Mesendoderm (in vitro differentiated cells): Measurements from ENCODE around the gene POU3F2.

Experiments used
- DNase-seq: peaks from one replicate; pipeline ENCODE4 v3.0.0; 2013
- H2AK5ac ChIP-seq: 2 replicates; pipeline ENCODE4 v1.6.1; 2013; ENCODE audit warnings: low read length, inconsistent platforms
- H2BK120ac ChIP-seq: 2 replicates; pipeline ENCODE4 v1.6.1; 2013; ENCODE audit warnings: low read depth, mild to moderate bottlenecking, low read length, moderate library complexity, mixed read lengths
- H2BK15ac ChIP-seq: replicated peaks from 2 replicates; pipeline ENCODE4 v1.6.1; 2013; ENCODE audit warnings: low read depth, mild to moderate bottlenecking, moderate library complexity
- H2BK5ac ChIP-seq: 2 replicates; pipeline ENCODE4 v1.6.1; 2013; ENCODE audit warnings: low read length, inconsistent platforms
- H3K18ac ChIP-seq: 2 replicates; pipeline ENCODE4 v1.6.1; 2013; ENCODE audit warnings: mild to moderate bottlenecking, low read length, mixed read lengths
- H3K23ac ChIP-seq: one replicate; pipeline ENCODE4 v1.6.1; 2013; ENCODE audit warnings: low read length
- H3K27ac ChIP-seq: 2 replicates; pipeline ENCODE4 v1.5.1; 2013; ENCODE audit warnings: low read depth, mild to moderate bottlenecking, inconsistent platforms, low read length, moderate library complexity
- H3K27me3 ChIP-seq: 2 replicates; pipeline ENCODE4 v1.6.1; 2013; ENCODE audit warnings: low read length, control low read depth, mild to moderate bottlenecking, inconsistent platforms; ENCODE audit not compliant: insufficient read depth, poor library complexity
- H3K36me3 ChIP-seq: 2 replicates; pipeline ENCODE4 v1.6.1; 2013; ENCODE audit warnings: low read length, inconsistent platforms; ENCODE audit not compliant: control insufficient read depth, insufficient read depth
- H3K4ac ChIP-seq: one replicate; pipeline ENCODE4 v1.6.1; 2013; ENCODE audit warnings: low read depth, mild to moderate bottlenecking, low read length, moderate library complexity
- H3K4me1 ChIP-seq: 2 replicates; pipeline ENCODE4 v1.6.1; 2013; ENCODE audit warnings: low read depth, low read length, inconsistent platforms; ENCODE audit not compliant: control insufficient read depth
- H3K4me2 ChIP-seq: 2 replicates; pipeline ENCODE4 v1.6.1; 2013; ENCODE audit warnings: low read length
- H3K4me3 ChIP-seq: 2 replicates; pipeline ENCODE4 v1.5.1; 2013; ENCODE audit warnings: mild to moderate bottlenecking, low read length
- H3K56ac ChIP-seq: one replicate; pipeline ENCODE4 v1.6.1; 2013; ENCODE audit warnings: low read length
- H3K79me1 ChIP-seq: 2 replicates; pipeline ENCODE4 v1.6.1; 2013; ENCODE audit warnings: low read length, inconsistent platforms
- H3K79me2 ChIP-seq: 2 replicates; pipeline ENCODE4 v1.6.1; 2013; ENCODE audit warnings: mild to moderate bottlenecking, low read length; ENCODE audit not compliant: control insufficient read depth, insufficient read depth
- H3K9ac ChIP-seq: 2 replicates; pipeline ENCODE4 v1.6.1; 2013; ENCODE audit warnings: low read length, inconsistent platforms
- H4K5ac ChIP-seq: one replicate; pipeline ENCODE4 v1.6.1; 2013; ENCODE audit warnings: low read length
- H4K8ac ChIP-seq: one replicate; pipeline ENCODE4 v1.6.1; 2013; ENCODE audit warnings: low read depth, mild to moderate bottlenecking, control low read depth, low read length, moderate library complexity
- WGBS: extraction: QIAGEN DNeasy Blood & Tissue Kit; methylation state at CpG from one replicate; pipeline ENCODE4 v1.1.7; 2013; ENCODE audit warnings: low lambda C conversion rate, missing lambda C conversion rate; ENCODE audit not compliant: insufficient coverage; ENCODE audit errors: extremely low coverage; 5-methylcytosine and 5-hydroxymethylcytosine counted together

The POU3F2 gene

DNA sequence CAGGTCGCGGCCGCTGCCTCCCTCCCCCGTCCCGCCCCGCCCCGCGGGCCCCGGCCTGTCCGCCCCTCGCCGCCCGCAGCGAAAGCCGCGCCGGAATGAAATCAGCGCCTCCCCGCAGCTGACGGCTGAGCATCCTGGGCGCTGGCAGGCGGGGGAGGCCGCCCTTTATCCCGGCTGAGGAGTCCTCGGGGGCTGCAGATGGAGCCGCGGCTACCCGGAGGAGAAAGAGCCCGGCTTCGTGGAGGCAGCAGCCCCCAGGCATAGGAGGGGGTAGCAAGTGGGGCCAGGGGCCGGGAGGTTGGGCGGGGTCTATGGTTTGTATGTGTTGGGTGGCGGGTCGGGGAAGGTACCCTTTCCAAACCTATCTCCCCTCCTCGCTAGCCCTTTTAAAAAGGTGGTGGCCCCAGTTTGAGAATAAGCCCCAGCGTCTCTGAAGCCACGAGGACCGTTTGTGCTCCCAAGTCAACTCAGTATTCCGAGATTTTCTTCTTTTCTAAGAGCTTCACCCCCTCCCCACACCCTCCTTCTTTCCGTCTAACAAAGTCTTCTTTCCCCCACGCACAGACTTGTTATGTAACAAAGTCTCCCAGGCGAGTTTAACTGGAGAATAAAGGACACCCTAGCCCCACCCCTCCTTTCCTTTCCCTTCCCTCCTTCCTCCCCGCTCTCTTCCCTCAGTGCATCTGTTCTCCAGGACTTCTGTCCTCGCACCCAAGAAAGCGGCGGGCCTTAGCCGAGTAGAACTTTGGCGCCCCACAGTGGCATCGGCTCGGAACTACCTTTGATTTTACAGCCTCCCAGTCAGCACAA lies 11.0 kb downstream of the POU3F2 start:
- no peaks in the 10 kb centered on the region for H3K4me1 ChIP-seq
- H3K36me3 ChIP-seq = no peaks in the 10 kb centered on the region
- no peak overlapping the region for H4K5ac ChIP-seq
- no peaks in the 10 kb centered on the region for H3K79me1 ChIP-seq
- H3K79me2 ChIP-seq = no peaks in the 10 kb centered on the region
- H3K27ac ChIP-seq = no peak overlapping the region
- H3K4me3 ChIP-seq = no peak overlapping the region
- H3K56ac ChIP-seq = no peak overlapping the region
- no peak overlapping the region for H3K4ac ChIP-seq
- no peak overlapping the region for H3K9ac ChIP-seq
- H3K18ac ChIP-seq = no peak overlapping the region
- WGBS = no CpG with 5 or more reads among the region's 50 CpGs
- H3K27me3 ChIP-seq = peaks cover 32% of the 10 kb centered on the region
- no peak overlapping the region for H2BK5ac ChIP-seq
- no peak overlapping the region for H2BK120ac ChIP-seq
- no peak overlapping the region for H2BK15ac ChIP-seq
- H3K4me2 ChIP-seq = peak overlapping the region; percentile 56
- peak; percentile 93 for DNase-seq
- no peak overlapping the region for H4K8ac ChIP-seq
- H3K23ac ChIP-seq = no peak overlapping the region
- H2AK5ac ChIP-seq = no peak overlapping the region

- H3K4me1 ChIP-seq = no peaks in the 10 kb centered on the region
- H2BK5ac ChIP-seq = no peak overlapping the region
- peaks cover 30% of the 10 kb centered on the region for H3K27me3 ChIP-seq
- H3K23ac ChIP-seq = no peak overlapping the region
- no peak for DNase-seq
- no peak overlapping the region for H2BK15ac ChIP-seq
- H3K9ac ChIP-seq = no peak overlapping the region
- no peaks in the 10 kb centered on the region for H3K79me1 ChIP-seq
- no peaks in the 10 kb centered on the region for H3K36me3 ChIP-seq
- H2BK120ac ChIP-seq = no peak overlapping the region
- H3K4me2 ChIP-seq = no peak overlapping the region
- no CpG with 5 or more reads among the region's 3 CpGs for WGBS
- no peaks in the 10 kb centered on the region for H3K79me2 ChIP-seq
- no peak overlapping the region for H3K56ac ChIP-seq
- no peak overlapping the region for H3K18ac ChIP-seq
- H4K5ac ChIP-seq = no peak overlapping the region
- no peak overlapping the region for H4K8ac ChIP-seq
- H3K4ac ChIP-seq = no peak overlapping the region
- no peak overlapping the region for H3K27ac ChIP-seq
- no peak overlapping the region for H3K4me3 ChIP-seq
- H2AK5ac ChIP-seq = no peak overlapping the region
Measured at GRCh38 chr6:98846021-98846380, 11.6 kb downstream of the POU3F2 start.

- no peak overlapping the region for H3K4ac ChIP-seq
- no peak overlapping the region for H2BK5ac ChIP-seq
- peaks cover 20% of the 10 kb centered on the region for H3K27me3 ChIP-seq
- H4K8ac ChIP-seq = no peak overlapping the region
- no peaks in the 10 kb centered on the region for H3K36me3 ChIP-seq
- H3K9ac ChIP-seq = no peak overlapping the region
- H2BK120ac ChIP-seq = no peak overlapping the region
- H3K79me1 ChIP-seq = no peaks in the 10 kb centered on the region
- no peak overlapping the region for H3K23ac ChIP-seq
- no peak overlapping the region for H3K18ac ChIP-seq
- no peak overlapping the region for H3K27ac ChIP-seq
- no peak overlapping the region for H3K56ac ChIP-seq
- no peak overlapping the region for H3K4me3 ChIP-seq
- H3K4me1 ChIP-seq = no peaks in the 10 kb centered on the region
- no peak overlapping the region for H2BK15ac ChIP-seq
- H2AK5ac ChIP-seq = no peak overlapping the region
- H4K5ac ChIP-seq = no peak overlapping the region
- no peak overlapping the region for H3K4me2 ChIP-seq
- H3K79me2 ChIP-seq = no peaks in the 10 kb centered on the region
- WGBS = no CpG with 5 or more reads among the region's 11 CpGs
- DNase-seq = no peak
Measured at GRCh38 chr6:98847416-98847778, 13.0 kb downstream of the POU3F2 start.

GRCh38 chr6:98847779-98848538 lies 13.6 kb downstream of the POU3F2 start:
- WGBS = no CpG with 5 or more reads among the region's 51 CpGs
- peak overlapping the region; percentile 36 for H3K56ac ChIP-seq
- no peak overlapping the region for H3K4me3 ChIP-seq
- H3K27me3 ChIP-seq = peaks cover 16% of the 10 kb centered on the region
- no peaks in the 10 kb centered on the region for H3K36me3 ChIP-seq
- H3K23ac ChIP-seq = no peak overlapping the region
- H4K8ac ChIP-seq = no peak overlapping the region
- H2BK120ac ChIP-seq = no peak overlapping the region
- no peak for DNase-seq
- H2BK5ac ChIP-seq = no peak overlapping the region
- no peak overlapping the region for H3K4ac ChIP-seq
- H2AK5ac ChIP-seq = no peak overlapping the region
- H3K4me1 ChIP-seq = no peaks in the 10 kb centered on the region
- no peaks in the 10 kb centered on the region for H3K79me1 ChIP-seq
- no peak overlapping the region for H2BK15ac ChIP-seq
- no peak overlapping the region for H4K5ac ChIP-seq
- no peak overlapping the region for H3K18ac ChIP-seq
- no peak overlapping the region for H3K27ac ChIP-seq
- peak overlapping the region; percentile 14 for H3K9ac ChIP-seq
- peak overlapping the region; percentile 21 for H3K4me2 ChIP-seq
- H3K79me2 ChIP-seq = no peaks in the 10 kb centered on the region

GRCh38 chr6:98848539-98849242 lies 14.3 kb downstream of the POU3F2 start:
- H3K23ac ChIP-seq = no peak overlapping the region
- H3K18ac ChIP-seq = no peak overlapping the region
- no peak overlapping the region for H2AK5ac ChIP-seq
- no peak overlapping the region for H3K56ac ChIP-seq
- H3K9ac ChIP-seq = no peak overlapping the region
- no peak overlapping the region for H4K5ac ChIP-seq
- no peaks in the 10 kb centered on the region for H3K4me1 ChIP-seq
- no peak for DNase-seq
- H3K4ac ChIP-seq = no peak overlapping the region
- peaks cover 8% of the 10 kb centered on the region for H3K27me3 ChIP-seq
- no peak overlapping the region for H2BK5ac ChIP-seq
- H3K4me3 ChIP-seq = no peak overlapping the region
- H3K79me2 ChIP-seq = no peaks in the 10 kb centered on the region
- H2BK15ac ChIP-seq = no peak overlapping the region
- no peaks in the 10 kb centered on the region for H3K36me3 ChIP-seq
- H3K79me1 ChIP-seq = no peaks in the 10 kb centered on the region
- H2BK120ac ChIP-seq = no peak overlapping the region
- no peak overlapping the region for H4K8ac ChIP-seq
- no CpG with 5 or more reads among the region's 18 CpGs for WGBS
- H3K27ac ChIP-seq = no peak overlapping the region
- H3K4me2 ChIP-seq = no peak overlapping the region
